Esophagus muscularis mucosa (tissue), 4 donors: ENCODE data around the gene DEPDC1B.
"Not testable (repeated sequence)": the region's sequence is repeated elsewhere in the genome, so short reads cannot be mapped to it uniquely, and the experiment has no call there.

ENCODE experiments used
- CTCF ChIP-seq, 3 experiments: fragments of 200-600 bp in 2 of 3; fragments of 450-650 bp in 1 of 3; sonication (generic) in 2 of 3; IDR thresholded peaks; one replicate each; pipeline ENCODE4 v1.5.1; 2017 to 2019; ENCODE audit warnings: antibody characterized with exemption in 3 of 3, mild to moderate bottlenecking in 2 of 3, moderate library complexity in 1 of 3
- EP300 ChIP-seq: sonication (generic); formaldehyde crosslinking; IDR thresholded peaks from one replicate; pipeline ENCODE4 v1.6.1; 2017; ENCODE audit warnings: antibody characterized with exemption
- POLR2A ChIP-seq: fragments of 450-650 bp; IDR thresholded peaks from one replicate; pipeline ENCODE4 v1.6.1; 2017; ENCODE audit warnings: antibody characterized with exemption, moderate library complexity, mild to moderate bottlenecking, low read depth

- TF ChIP-seq EP300; POLR2A; CTCF (IDR thresholded peaks at IDR 0.05): not testable (repeated sequence)
These were observed 79.2 kb downstream of the DEPDC1B start for GRCh38 chr5:60620752-60621151.
